Stromal cell of bone marrow (primary cell): ENCODE results near the gene CPD.
A peak's percentile ranks its signal among the peaks of the same experiment; 100 is the strongest.
"Not testable (repeated sequence)": the region's sequence is repeated elsewhere in the genome, so short reads cannot be mapped to it uniquely, and the experiment has no call there.

Experiments used
- DNase-seq: peaks from one replicate; pipeline ENCODE4 v3.0.0-alpha.2; 2012; ENCODE audit warnings: low read depth

The CPD gene

GRCh38 chr17:30427611-30428010 lies 48.9 kb downstream of the CPD start:
- DNase-seq: no peak

GRCh38 chr17:30429155-30429554 lies 50.4 kb downstream of the CPD start:
- DNase-seq: no peak

GRCh38 chr17:30433514-30433913 lies 54.8 kb downstream of the CPD start:
- peak; percentile 66 for DNase-seq

- no peak for DNase-seq
Measured at GRCh38 chr17:30436729-30437128, 58.0 kb downstream of the CPD start.

GRCh38 chr17:30443721-30444120 lies 65.0 kb downstream of the CPD start:
- no peak for DNase-seq

- DNase-seq: not testable (repeated sequence)
Measured at GRCh38 chr17:30446640-30447039, 67.9 kb downstream of the CPD start.

GRCh38 chr17:30449480-30449879 lies 70.8 kb downstream of the CPD start:
- DNase-seq: peak; percentile 36

GRCh38 chr17:30450125-30451027 lies 71.6 kb downstream of the CPD start:
- no peak for DNase-seq

- no peak for DNase-seq
Measured at GRCh38 chr17:30454635-30455034, 75.9 kb downstream of the CPD start.

- no peak for DNase-seq
Measured at GRCh38 chr17:30458371-30458770, 79.6 kb downstream of the CPD start.

GRCh38 chr17:30458797-30459413 lies 80.2 kb downstream of the CPD start:
- not testable (repeated sequence) for DNase-seq

- no peak for DNase-seq
Measured at GRCh38 chr17:30468465-30468864, 89.7 kb downstream of the CPD start.

GRCh38 chr17:30472238-30472890 lies 93.6 kb downstream of the CPD start:
- DNase-seq: no peak

GRCh38 chr17:30475206-30475605 lies 96.5 kb downstream of the CPD start:
- no peak for DNase-seq

- DNase-seq: no peak
Measured at GRCh38 chr17:30476726-30477082, 98.0 kb downstream of the CPD start.

- peak; percentile 94 for DNase-seq
Measured at GRCh38 chr17:30477083-30477773, 98.5 kb downstream of the CPD start, which contains the start of gene GOSR1. Gene GOSR1, plus strand, starts transcription at chr17:30477408. Its CDS starts 26 bp downstream, at chr17:30477434.

- peak; percentile 10 for DNase-seq
Measured at GRCh38 chr17:30477774-30478115, 99.0 kb downstream of the CPD start.

- DNase-seq: no peak
Measured at GRCh38 chr17:30482555-30482954, 103.8 kb downstream of the CPD start.

GRCh38 chr17:30483159-30483558 lies 104.4 kb downstream of the CPD start:
- no peak for DNase-seq

GRCh38 chr17:30493780-30494179 lies 115.1 kb downstream of the CPD start:
- no peak for DNase-seq

GRCh38 chr17:30495586-30495985 lies 116.9 kb downstream of the CPD start:
- DNase-seq: no peak

- DNase-seq: no peak
Measured at GRCh38 chr17:30503558-30503957, 124.8 kb downstream of the CPD start.
